Esophagus squamous epithelium (tissue), 5 donors: ENCODE measurements around the gene TNFRSF13B. TPM values are rescaled to one million over a fixed set of nuclear protein-coding genes. Genes with fewer than 3 reads are reported as not detected.
"Not testable (repeated sequence)": the region's sequence is repeated elsewhere in the genome, so short reads cannot be mapped to it uniquely, and the experiment has no call there.

Experiments used
- DNase-seq: peaks from one replicate; lab custom pipeline; 2025; lab: John Stamatoyannopoulos, UW
- H3K27ac ChIP-seq, 4 donors: fragments of 200-600 bp; sonication (generic); one replicate each; pipeline ENCODE4 v1.5.1; 2016 to 2019; ENCODE audit warnings: mild to moderate bottlenecking in 1 of 4
- H3K27me3 ChIP-seq, 4 donors: fragments of 200-600 bp; sonication (generic); 1 replicate in 3 of 4; 2 replicates in 1 of 4; pipeline versions ENCODE4 v1.5.1 to v1.6.0; 2017 to 2021; ENCODE audit warnings: antibody characterized with exemption in 1 of 4
- H3K36me3 ChIP-seq, 3 donors: fragments of 200-600 bp; sonication (generic); one replicate each; pipeline ENCODE4 v1.5.1; 2016 to 2019
- H3K4me1 ChIP-seq, 3 donors: fragments of 200-600 bp; sonication (generic); one replicate each; pipeline ENCODE4 v1.5.1; 2017 to 2019
- H3K4me3 ChIP-seq, 4 donors: fragments of 200-600 bp; sonication (generic); 1 replicate in 3 of 4; 2 replicates in 1 of 4; pipeline ENCODE4 v1.5.1; 2016 to 2019; ENCODE audit warnings: mild to moderate bottlenecking in 2 of 4, moderate library complexity in 1 of 4
- H3K9me3 ChIP-seq, 3 donors: fragments of 200-600 bp; sonication (generic); one replicate each; pipeline ENCODE4 v1.5.1; 2016 to 2019
- POLR2A ChIP-seq, 4 donors: fragments of 450-650 bp; IDR thresholded peaks; one replicate each; pipeline ENCODE4 v1.6.1; 2017; ENCODE audit warnings: antibody characterized with exemption in 4 of 4, mild to moderate bottlenecking in 4 of 4, moderate library complexity in 3 of 4
- WGBS, 2 donors: methylation state at CpG; one replicate each; pipeline ENCODE4 v1.1.5; 2018; 5-methylcytosine and 5-hydroxymethylcytosine counted together
- intact Hi-C: fragments of 100-400 bp; cut with DNase I; formaldehyde crosslinking; loops from one replicate; pipeline ENCODE4 v1.15.0; 2022
- total RNA-seq, 4 donors: library from RNA; depleted of rRNA; stranded (reverse); fragments of >200 nt; gene quantifications; one replicate each; pipeline ENCODE4 v1.1.0, GENCODE V29; 2016
- TF ChIP-seq, protein P1 (sequence below), 6 experiments: fragments of 450-650 bp in 4 of 6; fragments of 200-600 bp in 2 of 6; sonication (generic) in 2 of 6; IDR thresholded peaks; one replicate each; pipeline ENCODE4 v1.5.1; 2016 to 2019; ENCODE audit warnings: antibody characterized with exemption in 6 of 6, mild to moderate bottlenecking in 4 of 6, moderate library complexity in 4 of 6
- donor health status: DM: yes; HTN: yes; CAD: no.

The TNFRSF13B gene
- total RNA-seq, 4 donors from 2014 or later, result not detected

DNA sequence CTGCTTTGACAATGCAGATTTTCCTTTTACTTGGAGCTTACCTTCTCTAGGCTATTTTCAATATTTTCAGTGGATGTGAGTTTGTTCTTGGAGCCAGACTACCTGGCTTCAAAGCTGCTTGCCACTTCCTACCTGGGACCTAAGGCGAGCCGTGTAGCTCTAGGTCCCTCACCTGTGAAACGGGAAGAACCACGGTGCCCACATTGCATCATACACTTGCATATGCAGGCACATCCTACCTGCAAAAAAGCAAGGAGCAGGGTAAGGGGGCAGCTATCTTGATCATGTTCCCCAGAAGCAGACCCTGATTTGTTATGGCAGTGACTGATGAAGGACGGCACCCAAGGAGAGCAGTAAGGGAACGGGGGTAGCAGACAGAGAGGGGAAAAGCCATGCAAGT, 43.3 kb upstream of the TNFRSF13B start:
- H3K4me1 ChIP-seq, result peaks cover 3 to 38% (median 15%) of the 10 kb centered on the region in 3 donors
- no peaks in the 10 kb centered on the region for H3K27me3 ChIP-seq
- TF ChIP-seq, protein P1, sequence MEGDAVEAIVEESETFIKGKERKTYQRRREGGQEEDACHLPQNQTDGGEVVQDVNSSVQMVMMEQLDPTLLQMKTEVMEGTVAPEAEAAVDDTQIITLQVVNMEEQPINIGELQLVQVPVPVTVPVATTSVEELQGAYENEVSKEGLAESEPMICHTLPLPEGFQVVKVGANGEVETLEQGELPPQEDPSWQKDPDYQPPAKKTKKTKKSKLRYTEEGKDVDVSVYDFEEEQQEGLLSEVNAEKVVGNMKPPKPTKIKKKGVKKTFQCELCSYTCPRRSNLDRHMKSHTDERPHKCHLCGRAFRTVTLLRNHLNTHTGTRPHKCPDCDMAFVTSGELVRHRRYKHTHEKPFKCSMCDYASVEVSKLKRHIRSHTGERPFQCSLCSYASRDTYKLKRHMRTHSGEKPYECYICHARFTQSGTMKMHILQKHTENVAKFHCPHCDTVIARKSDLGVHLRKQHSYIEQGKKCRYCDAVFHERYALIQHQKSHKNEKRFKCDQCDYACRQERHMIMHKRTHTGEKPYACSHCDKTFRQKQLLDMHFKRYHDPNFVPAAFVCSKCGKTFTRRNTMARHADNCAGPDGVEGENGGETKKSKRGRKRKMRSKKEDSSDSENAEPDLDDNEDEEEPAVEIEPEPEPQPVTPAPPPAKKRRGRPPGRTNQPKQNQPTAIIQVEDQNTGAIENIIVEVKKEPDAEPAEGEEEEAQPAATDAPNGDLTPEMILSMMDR (IDR thresholded peaks at IDR 0.05), result no peak
- no peak for TF ChIP-seq POLR2A (IDR thresholded peaks at IDR 0.05)
- H3K27ac ChIP-seq, result no peak overlapping the region
- DNase-seq, result no peak
- no peaks in the 10 kb centered on the region for H3K9me3 ChIP-seq
- intact Hi-C loops, result no loop called here
- WGBS, 2 donors, result 73 to 76% methylated on average over 4 to 6 of the region's 6 CpGs
- H3K36me3 ChIP-seq, result no peaks in the 10 kb centered on the region
- H3K4me3 ChIP-seq, result no peak overlapping the region

DNA sequence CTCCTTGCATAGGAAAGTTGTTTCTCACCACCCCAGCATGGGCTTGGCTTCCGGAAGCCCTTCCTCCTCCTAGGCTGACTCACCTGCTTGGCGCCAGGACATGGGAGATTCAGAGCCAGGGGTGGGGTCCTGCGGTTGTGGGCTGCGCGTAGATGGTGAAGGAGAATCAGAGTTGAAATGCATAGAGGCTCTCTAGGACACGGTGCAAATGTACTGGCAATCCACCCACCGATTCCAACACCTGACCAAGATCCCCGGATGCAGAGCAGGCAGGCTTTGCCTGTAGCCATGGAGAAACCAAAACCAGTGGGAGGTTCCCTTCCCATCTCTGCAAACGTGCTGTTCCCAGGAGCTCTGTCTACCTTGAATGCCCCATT, 42.8 kb upstream of the TNFRSF13B start:
- H3K4me3 ChIP-seq, H3K9me3 ChIP-seq, intact Hi-C loops, DNase-seq, H3K27me3 ChIP-seq, H3K36me3 ChIP-seq, H3K27ac ChIP-seq: not testable (repeated sequence)
- peaks cover 3 to 33% (median 15%) of the 10 kb centered on the region in 3 donors for H3K4me1 ChIP-seq
- WGBS, 2 donors, result 20 to 54% methylated on average over 2 to 3 of the region's 9 CpGs

DNA sequence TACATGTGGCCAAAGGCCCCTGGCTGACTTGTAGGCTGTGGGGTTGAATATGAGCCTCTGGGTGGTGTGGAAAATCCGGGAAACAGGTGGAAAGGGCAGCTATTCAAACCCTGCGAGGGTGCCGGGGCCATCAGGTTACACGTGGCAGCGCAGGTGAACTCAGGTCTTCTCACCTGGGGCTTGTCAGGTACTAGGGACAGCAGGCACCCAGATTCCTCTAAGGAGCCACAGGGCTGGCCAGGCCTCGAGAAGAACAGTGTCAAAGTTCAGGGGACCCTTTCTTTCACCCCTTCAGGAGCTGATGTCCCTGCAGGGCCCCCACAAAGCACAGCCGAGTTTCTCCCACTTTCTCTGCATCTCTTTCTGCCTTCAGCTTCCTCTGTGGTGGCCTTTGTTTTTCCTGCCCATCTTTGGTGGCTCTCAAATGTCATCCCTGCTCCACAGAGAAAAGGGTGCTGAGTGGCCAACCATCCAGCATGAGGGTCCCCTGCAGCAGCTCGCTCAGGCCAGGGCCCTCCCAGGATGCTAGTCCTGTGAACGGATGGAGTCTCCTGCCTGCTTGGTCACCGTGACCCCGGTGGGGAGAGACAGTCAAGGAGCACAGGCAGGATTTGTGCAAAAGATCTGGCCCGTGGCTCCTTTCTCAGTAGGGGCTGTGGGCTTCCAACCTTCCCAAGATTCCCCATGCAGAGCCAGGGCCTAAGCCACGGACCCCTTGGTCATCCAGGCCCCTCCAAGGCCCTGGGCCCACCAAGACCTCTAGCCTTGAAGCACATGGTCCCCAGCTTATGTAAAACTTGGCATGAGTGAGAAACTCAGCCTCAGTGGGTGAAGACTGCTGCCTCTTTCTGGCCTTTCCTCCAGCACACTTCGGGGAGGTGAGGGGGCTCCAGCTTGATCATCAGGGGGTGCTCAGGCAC, 42.2 kb upstream of the TNFRSF13B start:
- WGBS, 2 donors, result 66 to 88% methylated on average over 2 to 4 of the region's 14 CpGs
- peaks cover 3 to 31% (median 14%) of the 10 kb centered on the region in 3 donors for H3K4me1 ChIP-seq
- H3K27me3 ChIP-seq, DNase-seq, H3K36me3 ChIP-seq, intact Hi-C loops, H3K27ac ChIP-seq, H3K9me3 ChIP-seq, H3K4me3 ChIP-seq: not testable (repeated sequence)

DNA sequence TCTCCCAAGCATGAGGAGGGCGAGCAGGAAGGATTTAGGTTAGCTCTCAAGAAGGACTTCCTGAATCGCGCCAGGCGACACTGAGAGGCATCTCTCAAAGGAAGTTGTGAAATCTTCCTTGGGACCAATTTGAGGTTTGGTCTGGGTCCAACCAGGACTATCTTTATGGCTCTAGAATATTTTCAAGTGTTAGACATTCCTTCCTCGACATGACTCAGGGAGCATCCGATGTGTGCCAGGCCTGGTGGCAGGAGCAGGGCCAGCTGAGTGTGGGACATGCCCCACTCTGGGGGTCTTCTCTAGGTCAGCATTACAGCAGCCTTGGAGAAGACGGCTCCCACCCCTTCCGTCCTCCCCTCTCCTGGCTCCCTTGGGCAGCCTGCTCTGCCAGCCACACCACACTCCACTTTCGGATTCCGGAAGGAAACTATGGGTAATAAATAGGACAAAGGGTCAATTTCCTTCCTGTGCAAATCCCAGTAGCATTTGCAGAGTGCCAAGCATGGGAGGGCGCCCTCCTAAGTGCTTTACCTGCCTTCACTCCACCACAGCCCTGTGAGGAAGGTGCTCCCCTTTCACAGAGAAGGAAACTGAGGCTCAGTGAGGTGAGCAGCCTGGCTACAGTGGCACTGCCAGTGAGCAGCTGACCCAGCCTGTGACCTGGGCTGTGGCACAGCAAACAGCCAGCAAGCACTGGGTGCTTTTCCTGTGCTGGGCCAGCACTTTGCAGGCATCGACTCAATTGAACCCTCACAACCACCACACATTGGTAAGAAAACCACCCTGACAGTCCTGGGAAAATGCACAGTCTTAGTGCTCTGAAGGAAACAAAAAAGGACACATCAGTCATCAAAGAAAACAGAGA, 39.4 kb upstream of the TNFRSF13B start:
- H3K9me3 ChIP-seq, DNase-seq, H3K27me3 ChIP-seq, H3K4me3 ChIP-seq, H3K36me3 ChIP-seq, intact Hi-C loops: not testable (repeated sequence)
- Histone ChIP-seq H3K27ac (peak overlapping the region in 1 of 4 donors; percentile 61), H3K4me1 (peaks cover 3 to 17% (median 7%) of the 10 kb centered on the region in 3 donors)
- 0 to 27% methylated on average over 3 of the region's 12 CpGs for WGBS, 2 donors

DNA sequence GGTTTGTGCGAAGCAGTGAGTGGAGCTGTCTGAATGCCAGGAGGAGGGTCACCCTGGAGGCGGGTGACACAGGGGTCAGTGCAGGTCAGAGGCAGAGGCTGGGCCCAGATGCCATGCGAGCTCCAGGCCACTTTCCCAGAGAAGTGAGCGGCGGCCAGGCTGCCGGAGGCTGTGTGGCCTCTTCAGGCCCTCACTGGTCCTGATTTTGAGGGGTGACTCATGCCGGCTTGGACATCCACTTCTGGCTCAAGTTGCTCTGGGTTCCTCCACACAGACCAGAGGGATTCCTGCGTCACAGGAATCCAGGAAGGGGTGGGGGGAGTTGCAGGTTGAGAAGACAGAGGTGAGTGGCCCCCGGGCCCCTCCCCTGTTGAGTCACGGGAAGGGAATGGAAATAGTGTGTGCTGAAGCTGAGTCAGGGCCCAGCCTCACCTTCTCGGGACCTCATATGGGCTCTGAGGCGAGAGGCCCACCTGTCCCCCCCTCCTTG, 38.7 kb upstream of the TNFRSF13B start:
- DNase-seq, H3K27me3 ChIP-seq, H3K9me3 ChIP-seq, H3K36me3 ChIP-seq, intact Hi-C loops, H3K4me3 ChIP-seq: not testable (repeated sequence)
- H3K27ac ChIP-seq, result peak overlapping the region in 1 of 4 donors; percentile 61
- H3K4me1 ChIP-seq, result peaks cover 3 to 17% (median 7%) of the 10 kb centered on the region in 3 donors
- no CpG with 5 or more reads among the region's 12 CpGs for WGBS, 2 donors

DNA sequence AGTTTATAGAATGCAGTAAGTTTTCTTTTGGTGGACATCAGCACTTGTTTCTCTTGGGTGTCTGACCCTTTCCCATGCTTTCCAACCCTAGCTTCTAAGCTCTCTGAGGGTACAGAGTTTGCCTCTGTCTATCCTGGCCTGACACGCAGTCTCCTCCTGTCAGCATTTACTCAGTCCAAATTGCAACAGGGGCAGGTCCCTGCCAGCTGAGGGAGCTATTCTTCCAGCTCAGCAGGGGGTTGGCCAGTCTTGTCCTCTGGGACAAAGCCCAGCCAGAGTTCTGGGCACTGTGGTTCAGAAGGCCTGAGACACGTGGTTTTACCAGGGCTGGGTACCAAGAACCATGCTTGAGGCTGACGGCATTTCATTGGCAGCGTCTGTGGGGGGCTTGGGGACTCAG, 38.1 kb upstream of the TNFRSF13B start:
- H3K36me3 ChIP-seq, result not testable (repeated sequence)
- WGBS, 2 donors, result 60 to 78% methylated on average over 1 of the region's 4 CpGs

DNA sequence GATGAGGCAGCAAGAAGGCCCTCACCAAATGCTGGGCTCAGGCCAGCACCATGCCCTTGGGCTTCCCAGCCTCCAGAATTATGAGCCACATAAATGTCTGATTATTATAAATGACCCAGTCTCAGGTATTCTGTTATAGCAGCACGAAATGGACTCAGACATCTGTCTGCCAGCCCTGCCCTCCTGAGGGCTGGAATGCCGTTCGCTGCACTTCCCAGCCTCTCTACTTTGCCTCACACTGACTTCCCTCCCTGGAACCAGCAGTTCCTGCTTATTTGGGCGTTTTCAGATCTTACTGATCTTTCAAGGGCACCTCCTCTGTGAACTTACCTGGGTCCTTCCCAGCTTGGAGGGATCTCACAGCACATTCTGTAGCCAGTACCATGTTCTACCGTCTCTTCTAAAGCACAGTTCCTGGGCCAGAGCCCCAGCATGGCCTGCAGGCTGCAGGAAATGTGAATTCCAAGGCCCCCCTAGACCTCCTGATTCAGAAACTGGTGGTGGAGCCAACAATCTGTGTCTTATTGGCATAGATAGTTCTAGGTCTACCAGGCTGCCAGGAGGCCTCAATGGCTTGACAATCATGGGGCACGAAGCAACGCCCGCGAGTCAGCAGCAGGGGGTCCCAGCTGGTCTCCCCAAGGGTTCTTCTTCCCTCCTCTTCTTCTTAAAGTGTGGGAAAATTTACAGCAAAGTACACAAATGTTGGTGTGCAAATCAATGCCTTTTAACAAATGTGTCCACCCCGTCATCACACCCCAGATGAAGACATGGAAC, 36.9 kb upstream of the TNFRSF13B start:
- not testable (repeated sequence) for DNase-seq, H3K9me3 ChIP-seq, H3K27ac ChIP-seq, H3K4me3 ChIP-seq, H3K36me3 ChIP-seq, H3K27me3 ChIP-seq, H3K4me1 ChIP-seq
- WGBS, 2 donors, result 82 to 86% methylated on average over 2 to 10 of the region's 10 CpGs
- intact Hi-C loops, result loop anchor here (10.0 kb wide), 2 partner anchors 126 to 296 kb away; partner anchors contain the start of gene NT5M

More for the DNA sequence above, 38.1 kb upstream of the TNFRSF13B start:
- not testable (repeated sequence) for H3K4me3 ChIP-seq, H3K27ac ChIP-seq, H3K9me3 ChIP-seq, H3K27me3 ChIP-seq, DNase-seq
- H3K4me1 ChIP-seq, result peaks cover 3 to 14% (median 5%) of the 10 kb centered on the region in 3 donors
- intact Hi-C loops, result loop anchor here (10.0 kb wide), 2 partner anchors 125 to 295 kb away; partner anchors contain the start of gene NT5M
- TF ChIP-seq, protein P1 (IDR thresholded peaks at IDR 0.05), result peak in 1 of 6 experiments; percentile 15

DNA sequence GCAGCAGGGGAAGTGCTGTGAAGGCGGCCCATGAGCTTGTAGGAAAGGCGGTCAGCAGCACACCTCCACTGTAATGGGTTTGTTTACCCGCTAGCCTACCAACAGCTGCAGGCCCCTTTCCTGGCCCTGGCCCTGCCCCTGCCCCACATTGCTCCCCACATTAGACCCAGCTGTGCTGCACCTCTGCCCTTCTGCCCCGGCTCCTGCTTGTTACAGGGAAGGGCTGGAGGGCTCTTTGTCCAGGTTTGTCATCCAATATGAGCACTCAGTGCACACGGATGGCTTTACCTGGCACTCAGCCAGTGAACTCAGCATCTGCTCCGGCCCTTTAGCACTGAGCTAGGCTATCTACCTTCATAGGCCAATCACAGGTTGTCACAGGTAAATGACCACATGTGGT, 36.0 kb upstream of the TNFRSF13B start:
- not testable (repeated sequence) for H3K4me3 ChIP-seq, DNase-seq, H3K27ac ChIP-seq, H3K4me1 ChIP-seq, H3K9me3 ChIP-seq, H3K27me3 ChIP-seq, H3K36me3 ChIP-seq
- intact Hi-C loops, result loop anchor here (10.0 kb wide), 2 partner anchors 127 to 297 kb away; partner anchors contain the start of gene NT5M
- WGBS, 2 donors, result 100% methylated on average over 1 of the region's 6 CpGs; no CpG with 5 or more reads in 1 of the 2 donors

DNA sequence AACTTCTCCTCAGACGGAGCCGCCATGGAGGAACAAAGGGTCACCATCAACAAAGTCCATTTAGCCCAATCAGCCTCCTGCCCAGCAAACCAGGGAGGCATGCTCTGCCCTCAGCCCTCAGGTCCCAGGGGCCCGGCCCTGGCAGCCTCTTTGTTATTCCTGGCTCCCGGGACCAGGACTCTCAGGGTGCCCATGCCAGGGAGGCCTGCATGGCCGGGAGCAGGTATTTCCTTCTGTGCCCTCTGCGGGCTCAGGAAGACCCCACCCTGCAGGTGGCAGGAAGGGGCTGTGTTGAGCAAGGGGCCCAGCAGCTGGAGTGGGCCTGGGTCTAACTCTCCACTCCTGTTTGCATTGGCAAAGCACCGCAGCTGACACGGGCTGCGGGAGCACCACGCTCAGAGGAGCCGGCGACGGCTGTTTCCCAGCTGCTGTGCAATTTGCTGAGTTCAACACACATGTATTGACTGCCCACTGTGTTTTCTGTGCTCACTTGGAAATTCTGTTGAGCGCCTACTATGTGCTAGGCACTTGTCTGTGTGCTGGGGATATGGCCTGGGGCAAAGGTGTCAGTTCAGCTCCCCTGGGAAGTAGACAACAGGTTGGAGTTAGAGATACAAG, 33.2 kb upstream of the TNFRSF13B start:
- intact Hi-C loops, result loop anchor here (10.0 kb wide), 2 partner anchors 130 to 300 kb away; partner anchors contain the start of gene NT5M
- not testable (repeated sequence) for H3K27ac ChIP-seq, H3K9me3 ChIP-seq, H3K36me3 ChIP-seq, DNase-seq, H3K27me3 ChIP-seq, H3K4me3 ChIP-seq
- peaks cover 4 to 16% (median 4%) of the 10 kb centered on the region in 3 donors for H3K4me1 ChIP-seq
- 59 to 90% methylated on average over 2 to 3 of the region's 14 CpGs for WGBS, 2 donors
